Fibroblast of skin of back (primary cell): Measurements from ENCODE around the gene NUDT4B.
"Not testable (repeated sequence)": the region's sequence is repeated elsewhere in the genome, so short reads cannot be mapped to it uniquely, and the experiment has no call there.

Source experiments
- DNase-seq: peaks from one replicate; pipeline ENCODE4 v3.0.0-alpha.2; 2013

Gene NUDT4B

GRCh38 chr1:148738667-148739066 is 9.9 kb upstream of the NUDT4B start:
- not testable (repeated sequence) for DNase-seq

DNA sequence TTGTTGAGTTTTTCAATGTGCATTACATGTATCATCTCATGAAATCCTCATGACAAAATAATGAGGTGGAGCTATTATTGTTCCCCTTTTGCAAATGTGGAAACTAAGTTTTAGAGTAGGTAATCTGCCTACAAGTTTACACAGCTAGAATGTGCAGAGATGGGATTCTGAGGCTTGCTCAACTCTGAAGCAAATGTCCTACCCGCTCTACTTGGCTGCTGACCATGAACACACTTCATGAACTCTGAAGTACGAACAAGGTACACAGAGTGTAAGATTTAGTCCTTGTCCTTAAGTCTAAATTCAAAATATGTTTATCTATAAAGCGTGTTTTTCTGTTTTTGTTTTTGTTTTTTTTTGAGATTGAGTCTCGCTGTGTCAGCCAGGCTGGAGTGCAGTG is 5.4 kb upstream of the NUDT4B start:
- not testable (repeated sequence) for DNase-seq

- DNase-seq: not testable (repeated sequence)
Measured at GRCh38 chr1:148743726-148744720, 4.6 kb upstream of the NUDT4B start.

- not testable (repeated sequence) for DNase-seq
Measured at GRCh38 chr1:148749335-148749681, 734 bp downstream of the NUDT4B start.

- DNase-seq: not testable (repeated sequence)
Measured at GRCh38 chr1:148756231-148756630, 7.7 kb downstream of the NUDT4B start.

GRCh38 chr1:148757446-148757845 is 8.9 kb downstream of the NUDT4B start:
- DNase-seq: not testable (repeated sequence)

GRCh38 chr1:148758412-148758811 is 9.8 kb downstream of the NUDT4B start:
- not testable (repeated sequence) for DNase-seq

DNA sequence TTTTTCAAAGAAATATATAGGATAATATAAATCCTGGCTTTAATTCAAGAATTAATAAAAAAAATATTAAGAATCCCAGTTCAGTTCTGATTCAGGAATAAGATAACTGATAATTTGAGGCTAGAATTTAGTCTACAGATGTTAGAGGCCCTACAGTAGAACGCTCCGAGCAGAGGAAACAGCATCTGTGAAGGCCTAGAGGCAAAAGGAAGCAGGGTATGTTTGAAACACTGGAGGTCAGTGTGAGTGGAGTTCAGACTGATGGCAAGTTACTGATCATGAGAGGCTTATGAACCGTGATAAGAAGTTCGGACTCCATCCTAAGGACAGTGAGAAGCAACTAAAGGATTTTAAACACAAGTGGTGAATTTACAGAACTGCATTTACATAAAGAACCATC is 10.4 kb downstream of the NUDT4B start:
- DNase-seq: not testable (repeated sequence)

GRCh38 chr1:148759749-148760148 is 11.2 kb downstream of the NUDT4B start:
- not testable (repeated sequence) for DNase-seq

GRCh38 chr1:148760206-148760605 is 11.6 kb downstream of the NUDT4B start:
- not testable (repeated sequence) for DNase-seq

DNA sequence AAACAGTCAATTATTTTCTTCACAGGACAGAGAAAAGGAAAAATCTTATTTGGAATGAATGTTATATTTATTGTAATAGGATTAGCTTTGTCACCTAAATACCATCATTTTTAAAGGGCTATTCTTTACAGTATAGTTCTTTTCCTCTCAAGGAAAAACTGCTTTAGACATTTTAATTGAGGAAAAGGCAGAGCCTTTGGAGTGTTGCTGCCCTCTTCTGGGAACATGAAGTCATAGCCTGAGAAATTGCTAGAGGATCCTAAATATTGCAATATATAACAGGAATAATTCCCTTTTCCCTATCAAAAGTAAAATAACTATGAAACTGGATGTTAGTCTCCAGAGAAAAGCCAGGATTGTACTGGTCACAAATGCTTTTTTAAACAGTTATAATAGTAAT is 12.8 kb downstream of the NUDT4B start:
- not testable (repeated sequence) for DNase-seq

- not testable (repeated sequence) for DNase-seq
Measured at GRCh38 chr1:148765238-148766019, 16.9 kb downstream of the NUDT4B start.

- not testable (repeated sequence) for DNase-seq
Measured at GRCh38 chr1:148768541-148768940, 20.0 kb downstream of the NUDT4B start.

DNA sequence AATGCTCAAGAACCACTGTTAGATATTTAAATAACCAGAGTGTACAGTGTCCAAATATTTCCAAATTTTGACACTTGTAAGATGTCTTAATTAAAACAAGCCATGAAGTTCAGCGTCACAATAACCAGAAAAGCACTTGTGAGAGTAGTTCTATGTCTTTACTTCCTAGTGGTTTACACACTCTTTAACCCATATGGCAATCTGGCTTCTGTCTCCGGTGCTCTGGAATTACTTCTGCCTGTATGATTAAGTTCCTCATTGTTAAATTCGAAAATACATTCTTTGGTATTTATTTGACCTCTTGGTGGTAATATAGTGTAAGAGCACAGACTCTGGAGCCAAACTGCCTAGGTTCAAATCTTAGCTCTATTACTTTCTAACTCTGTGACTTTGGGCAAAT is 20.9 kb downstream of the NUDT4B start:
- not testable (repeated sequence) for DNase-seq

GRCh38 chr1:148773690-148774089 is 25.1 kb downstream of the NUDT4B start:
- not testable (repeated sequence) for DNase-seq

DNA sequence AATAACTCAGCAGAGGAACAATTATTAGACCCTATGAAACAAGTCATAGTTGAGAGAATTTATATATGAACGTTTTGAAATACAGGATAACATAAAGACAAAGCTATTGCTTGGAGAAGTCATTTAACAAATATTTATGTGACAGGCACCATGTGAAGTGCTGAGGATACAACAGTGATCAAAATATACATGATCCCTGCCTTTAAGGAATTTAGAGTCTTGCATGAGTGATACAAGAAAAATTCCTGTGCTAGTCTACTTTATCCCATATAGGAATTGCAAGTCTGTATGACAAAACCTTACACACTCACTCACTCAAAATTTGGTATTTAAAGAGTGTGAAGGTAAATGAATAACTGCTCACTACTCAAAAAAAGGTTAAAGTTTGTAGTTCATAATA is 25.5 kb downstream of the NUDT4B start:
- not testable (repeated sequence) for DNase-seq

DNA sequence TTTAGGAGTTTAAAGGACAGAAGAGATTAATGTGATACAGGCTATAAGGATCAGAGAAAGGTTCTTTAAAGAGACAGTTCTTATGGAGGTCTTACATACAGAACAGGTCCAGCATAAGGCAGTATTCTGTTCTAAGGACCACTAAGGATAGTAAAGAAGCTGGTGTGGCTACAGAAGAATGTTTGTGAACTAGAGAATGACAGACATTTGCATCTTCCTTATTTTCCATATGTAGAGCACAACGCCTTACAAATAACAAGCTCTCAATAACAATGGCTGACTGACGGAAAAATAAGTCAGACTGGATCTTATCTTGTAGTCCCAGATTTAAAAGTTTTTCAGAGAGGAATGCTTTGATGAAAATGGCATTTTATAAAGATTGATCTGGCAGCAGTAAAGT is 26.7 kb downstream of the NUDT4B start:
- not testable (repeated sequence) for DNase-seq

GRCh38 chr1:148777649-148778048 is 29.1 kb downstream of the NUDT4B start:
- DNase-seq: not testable (repeated sequence)

DNA sequence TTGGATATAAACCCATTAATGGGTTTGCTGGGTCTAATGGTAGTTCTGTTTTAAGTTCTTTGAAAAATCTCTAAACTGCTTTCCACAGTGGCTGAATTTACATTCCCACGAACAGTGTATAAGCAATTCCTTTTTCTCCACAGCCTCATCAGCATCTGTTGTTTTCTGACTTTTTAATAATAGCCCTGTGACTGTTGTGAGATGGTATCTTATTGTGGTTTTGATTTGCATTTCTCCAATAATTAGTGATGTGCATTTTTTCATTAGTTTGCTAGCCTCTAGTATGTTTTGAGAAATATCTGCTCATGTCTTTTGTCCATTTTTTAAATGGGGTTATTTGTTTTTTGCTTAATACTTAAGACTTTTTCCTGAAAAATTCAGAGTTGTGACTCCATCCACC is 31.8 kb downstream of the NUDT4B start:
- DNase-seq: not testable (repeated sequence)

DNA sequence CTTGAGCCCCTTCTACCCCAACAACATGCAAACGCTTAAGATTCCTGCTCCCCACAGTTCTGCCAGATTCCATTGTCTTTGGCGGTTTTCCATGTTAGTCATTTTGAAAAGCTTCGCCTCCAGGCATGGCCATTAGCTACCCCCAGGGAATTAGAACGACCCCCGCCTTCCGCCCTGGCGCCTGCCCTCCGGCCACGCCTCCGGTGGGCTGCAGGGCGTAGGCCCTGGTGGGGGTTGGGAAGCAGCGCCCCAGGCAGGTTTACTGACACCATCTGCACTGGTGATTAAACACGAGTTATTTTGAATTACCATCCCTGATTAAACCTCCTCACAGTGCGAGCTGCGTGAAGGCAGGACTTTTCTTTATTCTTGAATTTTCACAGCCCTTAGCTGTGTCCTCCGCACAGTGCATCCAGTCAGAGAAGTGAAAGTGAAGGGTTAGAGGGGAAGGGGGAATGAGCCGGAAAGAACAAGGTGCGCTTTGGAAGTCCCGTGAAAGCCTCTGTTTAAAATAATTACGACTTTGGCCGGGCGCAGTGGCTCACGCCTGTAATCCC is 43.0 kb downstream of the NUDT4B start:
- not testable (repeated sequence) for DNase-seq

- DNase-seq: not testable (repeated sequence)
Measured at GRCh38 chr1:148793762-148794332, 45.3 kb downstream of the NUDT4B start.
